Measurements from ENCODE around the gene CUX1. TPM values are rescaled to one million over a fixed set of nuclear protein-coding genes. Genes with fewer than 3 reads are reported as not detected.

The CUX1 gene
- total RNA-seq, 1 donor from 2014 or later, result 89.1 TPM

- Mint-ChIP-seq H3K4me3 (ENCODE audit: unreplicated experiment) (no peak overlapping the region), H3K27me3 (ENCODE audit: unreplicated experiment) (peaks cover 60% of the 10 kb centered on the region), H3K9me3 (ENCODE audit: unreplicated experiment) (no peaks in the 10 kb centered on the region), H3K4me1 (ENCODE audit: unreplicated experiment) (no peaks in the 10 kb centered on the region), H3K36me3 (ENCODE audit: unreplicated experiment) (no peaks in the 10 kb centered on the region), H3K27ac (ENCODE audit: unreplicated experiment) (no peak overlapping the region)
- TF ChIP-seq CTCF (IDR thresholded peaks at IDR 0.05), result no peak
- DNase-seq (ENCODE audit: extremely low spot score, unreplicated experiment), result no peak
Measured at GRCh38 chr7:101803203-101804087, 14.0 kb upstream of the CUX1 start.

- Mint-ChIP-seq H3K27me3 (ENCODE audit: unreplicated experiment) (peaks cover 58% of the 10 kb centered on the region), H3K9me3 (ENCODE audit: unreplicated experiment) (no peaks in the 10 kb centered on the region), H3K4me1 (ENCODE audit: unreplicated experiment) (no peaks in the 10 kb centered on the region), H3K27ac (ENCODE audit: unreplicated experiment) (no peak overlapping the region), H3K36me3 (ENCODE audit: unreplicated experiment) (no peaks in the 10 kb centered on the region), H3K4me3 (ENCODE audit: unreplicated experiment) (no peak overlapping the region)
- TF ChIP-seq CTCF (IDR thresholded peaks at IDR 0.05), result no peak
- no peak for DNase-seq (ENCODE audit: extremely low spot score, unreplicated experiment)
Measured at GRCh38 chr7:101804088-101804963, 13.1 kb upstream of the CUX1 start.

- H3K4me3 Mint-ChIP-seq (ENCODE audit: unreplicated experiment), result no peak overlapping the region
- H3K4me1 Mint-ChIP-seq (ENCODE audit: unreplicated experiment), result peaks cover 1% of the 10 kb centered on the region
- H3K36me3 Mint-ChIP-seq (ENCODE audit: unreplicated experiment), result no peaks in the 10 kb centered on the region
- peaks cover 52% of the 10 kb centered on the region for H3K27me3 Mint-ChIP-seq (ENCODE audit: unreplicated experiment)
- TF ChIP-seq CTCF (IDR thresholded peaks at IDR 0.05), result no peak
- H3K9me3 Mint-ChIP-seq (ENCODE audit: unreplicated experiment), result no peaks in the 10 kb centered on the region
- no peak for DNase-seq (ENCODE audit: extremely low spot score, unreplicated experiment)
- H3K27ac Mint-ChIP-seq (ENCODE audit: unreplicated experiment), result no peak overlapping the region
Measured at GRCh38 chr7:101804967-101805366, 12.5 kb upstream of the CUX1 start.

GRCh38 chr7:101812595-101812994, 4.8 kb upstream of the CUX1 start:
- H3K4me3 Mint-ChIP-seq (ENCODE audit: unreplicated experiment), result no peak overlapping the region
- H3K27ac Mint-ChIP-seq (ENCODE audit: unreplicated experiment), result no peak overlapping the region
- no peaks in the 10 kb centered on the region for H3K36me3 Mint-ChIP-seq (ENCODE audit: unreplicated experiment)
- H3K9me3 Mint-ChIP-seq (ENCODE audit: unreplicated experiment), result no peaks in the 10 kb centered on the region
- DNase-seq (ENCODE audit: extremely low spot score, unreplicated experiment), result no peak
- H3K4me1 Mint-ChIP-seq (ENCODE audit: unreplicated experiment), result peaks cover 12% of the 10 kb centered on the region
- no peak for TF ChIP-seq CTCF (IDR thresholded peaks at IDR 0.05)
- H3K27me3 Mint-ChIP-seq (ENCODE audit: unreplicated experiment), result peaks cover 22% of the 10 kb centered on the region
